GM18868 (cell line): ENCODE results near the gene PSMC3.

ENCODE experiments used
- ATAC-seq: cut with Tn5 transposase; IDR thresholded peaks from one replicate; pipeline ENCODE4 v1.9.1; 2021; ENCODE audit warnings: mild to moderate bottlenecking, moderate library complexity; ENCODE audit not compliant: unreplicated experiment

Gene PSMC3

DNA sequence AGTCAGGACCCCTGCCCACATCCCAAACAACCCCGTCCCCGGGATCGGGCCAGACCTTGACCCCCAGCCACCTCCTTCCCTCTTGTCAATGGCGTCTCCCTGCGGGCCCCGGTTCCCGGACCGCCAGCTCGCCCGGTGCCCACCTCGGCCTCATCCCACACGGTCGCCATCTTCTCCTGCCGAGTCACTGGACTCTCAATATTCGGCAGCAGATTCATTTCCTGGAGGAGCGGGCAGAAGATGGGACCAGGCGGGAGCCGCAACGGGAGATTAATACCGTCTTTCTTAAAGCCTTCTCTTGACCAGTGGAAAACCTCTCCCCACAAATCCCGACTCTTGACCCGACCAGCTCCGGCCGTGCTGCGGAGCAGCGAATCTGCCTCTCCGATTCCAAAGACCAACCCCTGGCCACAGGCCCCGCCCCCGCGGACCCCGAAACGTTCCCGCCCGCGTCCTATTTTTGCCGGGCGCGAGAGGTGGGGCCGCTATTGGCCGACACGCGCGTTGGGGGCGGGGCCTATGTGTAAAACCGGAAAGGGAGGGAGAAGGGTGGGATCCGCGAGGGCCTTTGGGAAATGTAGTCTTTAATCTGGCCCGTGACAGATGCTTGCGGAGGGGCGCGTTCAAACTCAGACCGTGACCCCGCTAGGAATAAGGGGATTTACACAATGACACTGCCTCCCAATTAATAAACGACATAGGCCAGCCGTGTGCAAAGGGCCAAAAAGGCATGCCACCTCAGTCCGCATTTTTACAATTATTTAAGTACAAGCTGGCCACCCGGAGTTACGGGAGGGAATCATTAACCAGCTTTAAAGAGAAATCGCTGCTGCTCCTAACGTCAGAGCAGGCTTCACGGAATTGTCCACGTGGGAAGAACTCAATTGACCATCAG, at the start of gene PSMC3:
TSS of gene PSMC3 (minus strand) at position 378 of the 895 bp plus-strand sequence. CDS start at position 218, 160 bp downstream.
- ATAC-seq: peak; percentile 94

GRCh38 chr11:47470671-47471070, 44.4 kb upstream of the PSMC3 start:
- no peak for ATAC-seq

GRCh38 chr11:47469361-47470179, 43.3 kb upstream of the PSMC3 start:
- no peak for ATAC-seq

GRCh38 chr11:47468598-47469214, 42.5 kb upstream of the PSMC3 start:
- ATAC-seq: no peak

GRCh38 chr11:47467357-47467756, 41.1 kb upstream of the PSMC3 start:
- ATAC-seq: no peak

GRCh38 chr11:47466701-47467250, 40.5 kb upstream of the PSMC3 start:
- no peak for ATAC-seq

DNA sequence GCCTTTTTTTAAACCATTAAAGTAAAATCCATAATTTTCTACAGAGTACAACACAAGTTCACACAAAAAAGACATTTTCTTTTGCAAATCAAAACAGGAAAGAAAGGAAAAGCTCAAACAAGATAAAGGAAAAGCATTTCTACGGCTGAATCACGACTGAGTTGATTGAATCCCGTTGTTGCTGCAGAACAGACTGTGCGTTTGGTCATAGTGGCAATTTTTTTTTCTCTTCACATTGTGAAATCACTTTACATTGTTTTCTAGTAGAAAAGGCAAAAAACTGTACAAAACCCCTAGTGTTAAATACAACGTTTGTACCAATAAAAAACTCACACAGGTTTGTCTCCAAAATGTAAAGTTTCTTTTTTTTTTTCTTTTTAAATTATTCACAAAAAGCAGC, 40.0 kb upstream of the PSMC3 start:
- ATAC-seq: no peak

- no peak for ATAC-seq
These were observed 38.2 kb upstream of the PSMC3 start for GRCh38 chr11:47464483-47464882.

GRCh38 chr11:47461876-47462275, 35.6 kb upstream of the PSMC3 start:
- ATAC-seq: no peak

- no peak for ATAC-seq
These were observed 34.5 kb upstream of the PSMC3 start for GRCh38 chr11:47460571-47461235.

GRCh38 chr11:47454258-47454671, 28.0 kb upstream of the PSMC3 start:
- peak; percentile 82 for ATAC-seq

GRCh38 chr11:47453365-47453764, 27.1 kb upstream of the PSMC3 start:
- ATAC-seq: no peak

- ATAC-seq: no peak
These were observed 25.8 kb upstream of the PSMC3 start for GRCh38 chr11:47451990-47452389.

DNA sequence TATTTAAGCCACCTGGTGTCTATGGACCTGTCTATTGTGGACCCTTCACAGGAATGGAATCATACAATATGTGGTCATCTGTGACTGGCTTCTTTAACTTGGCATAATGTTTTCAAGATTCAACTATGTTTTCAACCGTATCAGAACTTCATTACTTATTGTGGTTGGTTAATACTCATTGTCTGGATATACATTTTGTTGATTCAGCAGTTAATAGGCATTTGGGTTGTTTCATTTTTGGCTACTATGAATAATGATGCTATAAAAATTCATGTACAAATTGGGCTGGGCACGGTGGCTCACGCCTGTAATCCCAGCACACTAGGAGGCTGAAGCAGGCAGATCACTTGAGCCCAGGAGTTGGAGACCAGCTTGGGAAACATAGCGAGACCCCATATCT, 25.2 kb upstream of the PSMC3 start:
- ATAC-seq: no peak

- ATAC-seq: no peak
These were observed 23.3 kb upstream of the PSMC3 start for GRCh38 chr11:47449541-47449940.

DNA sequence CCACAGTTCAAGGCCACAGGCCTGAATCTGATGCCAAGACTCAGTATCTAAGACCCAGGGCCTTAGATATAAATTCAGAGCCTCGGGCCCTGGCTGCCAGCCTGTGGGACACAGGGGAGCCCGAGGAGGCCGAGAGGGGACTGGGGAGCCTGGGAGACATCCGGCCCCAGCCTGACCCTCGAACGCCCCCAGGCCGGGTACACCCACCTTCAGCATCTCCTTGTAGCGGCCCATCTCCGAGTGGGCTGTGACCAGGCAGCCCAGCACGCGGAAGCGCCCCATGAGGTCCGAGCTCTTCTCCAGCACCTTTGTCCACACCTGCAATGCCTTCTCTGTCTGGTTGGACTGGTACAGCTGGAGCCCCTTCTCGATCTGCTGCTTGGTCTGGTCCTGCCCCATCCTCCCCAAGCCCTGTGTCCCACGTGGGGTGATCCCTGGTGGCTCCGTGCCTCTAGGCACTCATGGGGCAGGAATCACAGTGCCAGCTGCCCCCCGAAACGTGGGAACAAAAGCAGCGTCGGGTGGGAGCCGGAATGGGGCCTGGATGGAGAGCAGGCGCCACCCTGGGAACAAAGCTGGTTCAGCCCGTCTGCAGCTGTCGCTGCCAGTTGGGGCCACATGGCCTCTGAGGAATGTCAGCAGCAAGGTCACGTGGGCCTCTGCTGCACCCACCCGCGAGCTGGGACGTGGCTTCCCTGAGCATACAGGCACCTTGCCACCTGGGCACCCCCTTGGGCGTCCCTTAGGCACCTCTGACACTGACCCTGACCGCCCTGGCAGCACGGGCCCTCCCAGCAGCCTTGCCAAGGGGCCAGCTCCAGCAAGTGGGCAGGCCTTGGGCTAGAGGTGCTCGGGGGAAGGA, 22.6 kb upstream of the PSMC3 start, which contains the start of gene RAPSN:
TSS of gene RAPSN (minus strand) at position 571 of the 862 bp plus-strand sequence. CDS start at position 399, 172 bp downstream.
- ATAC-seq: no peak

DNA sequence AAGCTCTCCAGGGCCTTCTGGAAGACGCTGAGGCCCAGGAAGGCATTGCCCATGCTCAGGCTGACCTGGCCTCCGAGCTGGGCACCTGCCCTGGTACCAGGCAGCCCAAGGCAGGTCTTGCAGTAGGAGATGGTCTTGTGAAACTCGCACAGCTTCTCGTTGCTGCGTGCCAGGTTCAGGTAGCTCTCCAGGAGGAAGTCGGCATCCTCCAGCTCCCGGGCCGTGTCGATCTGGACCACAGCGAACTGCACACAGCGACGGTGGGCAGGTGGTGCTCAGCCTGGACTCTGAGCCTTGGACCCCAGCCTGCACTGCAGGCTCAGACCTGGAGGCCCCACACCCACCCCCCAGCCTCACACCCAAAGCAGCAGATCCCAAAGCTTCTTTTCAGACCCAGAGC, 21.7 kb upstream of the PSMC3 start:
- ATAC-seq: no peak

GRCh38 chr11:47446833-47447232, 20.6 kb upstream of the PSMC3 start:
- no peak for ATAC-seq

DNA sequence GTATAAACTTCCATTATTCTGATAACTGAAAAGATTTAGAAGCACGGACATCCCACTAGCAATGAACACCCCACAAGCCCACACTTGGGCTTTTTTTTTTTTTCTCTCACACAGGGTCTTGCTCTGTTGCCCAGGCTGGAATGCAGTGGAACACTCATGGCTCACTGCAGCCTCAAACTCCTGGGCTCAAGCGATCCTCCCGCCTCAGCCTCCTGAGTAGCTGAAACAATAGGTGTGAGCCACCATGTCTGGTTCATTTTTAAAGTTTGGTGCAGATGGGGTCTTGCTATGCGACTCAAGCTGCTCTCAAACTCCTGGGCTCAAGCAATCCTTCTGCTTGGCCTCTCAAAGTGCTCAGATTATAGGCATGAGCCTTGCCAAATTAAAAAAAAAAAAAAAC, 19.6 kb upstream of the PSMC3 start:
- no peak for ATAC-seq
